Mesenchymal stem cell (in vitro differentiated cells and primary cell): ENCODE results near the gene PIEZO1.
A peak's percentile ranks its signal among the peaks of the same experiment; 100 is the strongest.

Experiments used
- DNase-seq: peaks from one replicate; pipeline ENCODE4 v3.0.0-alpha.2; 2013
- H2AFZ ChIP-seq: one replicate; pipeline ENCODE4 v1.6.1; 2013; ENCODE audit warnings: low read depth, mild to moderate bottlenecking, control low read depth, inconsistent platforms, low read length, moderate library complexity
- H2AK5ac ChIP-seq: 2 replicates; pipeline ENCODE4 v1.6.1; 2013; ENCODE audit warnings: low read length, moderate library complexity, mild to moderate bottlenecking, inconsistent platforms; ENCODE audit not compliant: severe bottlenecking
- H2BK120ac ChIP-seq: one replicate; pipeline ENCODE4 v1.6.1; 2013; ENCODE audit warnings: low read depth, mild to moderate bottlenecking, inconsistent platforms, low read length, moderate library complexity
- H2BK12ac ChIP-seq, 2 experiments: one replicate each; pipeline ENCODE4 v1.6.1; 2013; ENCODE audit warnings: inconsistent platforms in 2 of 2, low read length in 2 of 2, mild to moderate bottlenecking in 2 of 2, moderate library complexity in 2 of 2, control low read depth in 1 of 2
- H2BK15ac ChIP-seq: one replicate; pipeline ENCODE4 v1.6.1; 2013; ENCODE audit warnings: mild to moderate bottlenecking, low read depth, inconsistent platforms; ENCODE audit not compliant: poor library complexity, severe bottlenecking
- H2BK5ac ChIP-seq: 2 replicates; pipeline ENCODE4 v1.6.1; 2013; ENCODE audit warnings: low read depth, mild to moderate bottlenecking, low read length, control low read depth, inconsistent platforms; ENCODE audit not compliant: poor library complexity, severe bottlenecking
- H3K14ac ChIP-seq, 2 experiments: one replicate each; pipeline ENCODE4 v1.6.1; 2013; ENCODE audit warnings: inconsistent platforms in 2 of 2, low read length in 2 of 2, control low read depth in 1 of 2, mild to moderate bottlenecking in 1 of 2, moderate library complexity in 1 of 2
- H3K18ac ChIP-seq, 2 experiments: one replicate each; pipeline ENCODE4 v1.6.1; 2013; ENCODE audit warnings: inconsistent platforms in 2 of 2, low read length in 2 of 2, control low read depth in 1 of 2, low read depth in 1 of 2, mild to moderate bottlenecking in 1 of 2
- H3K23ac ChIP-seq, 2 experiments: one replicate each; pipeline ENCODE4 v1.6.1; 2013; ENCODE audit warnings: inconsistent platforms in 2 of 2, low read length in 2 of 2, mild to moderate bottlenecking in 2 of 2, moderate library complexity in 2 of 2, control low read depth in 1 of 2
- H3K27ac ChIP-seq: 2 replicates; pipeline ENCODE4 v1.5.1; 2013; ENCODE audit warnings: mild to moderate bottlenecking, moderate library complexity, low read length, control low read depth, inconsistent platforms; ENCODE audit not compliant: poor library complexity, severe bottlenecking
- H3K27me3 ChIP-seq, 2 experiments: 2 replicates each; pipeline versions ENCODE4 v1.6.1 to v1.7.0; 2013; ENCODE audit warnings: low read length in 2 of 2, mild to moderate bottlenecking in 2 of 2, moderate library complexity in 2 of 2, control low read depth in 1 of 2, inconsistent platforms in 1 of 2; ENCODE audit not compliant: control insufficient read depth in 1 of 2, insufficient read depth in 1 of 2
- H3K36me3 ChIP-seq, 2 experiments: 2 replicates each; pipeline versions ENCODE4 v1.6.1 to v1.7.0; 2013; ENCODE audit warnings: low read length in 2 of 2, control low read depth in 1 of 2, inconsistent platforms in 1 of 2, low read depth in 1 of 2, mild to moderate bottlenecking in 1 of 2; ENCODE audit not compliant: insufficient read depth in 2 of 2, control insufficient read depth in 1 of 2
- H3K4ac ChIP-seq, 2 experiments: one replicate each; pipeline ENCODE4 v1.6.1; 2013; ENCODE audit warnings: inconsistent platforms in 2 of 2, low read length in 2 of 2, mild to moderate bottlenecking in 2 of 2, moderate library complexity in 2 of 2, control low read depth in 1 of 2, low read depth in 1 of 2
- H3K4me1 ChIP-seq: 2 replicates; pipeline ENCODE4 v1.6.1; 2013; ENCODE audit warnings: low read depth, low read length, control low read depth; ENCODE audit not compliant: control insufficient read depth, insufficient read depth
- H3K4me2 ChIP-seq: 2 replicates; pipeline ENCODE4 v1.6.1; 2013; ENCODE audit warnings: low read length, mild to moderate bottlenecking, inconsistent platforms; ENCODE audit not compliant: poor library complexity, severe bottlenecking
- H3K4me3 ChIP-seq, 2 experiments: 2 replicates each; pipeline versions ENCODE4 v1.5.1 to v1.7.0; 2013; ENCODE audit warnings: low read length in 2 of 2, mild to moderate bottlenecking in 2 of 2, control low read depth in 1 of 2, low read depth in 1 of 2; ENCODE audit not compliant: insufficient read depth in 1 of 2
- H3K79me1 ChIP-seq: replicated peaks from 2 replicates; pipeline ENCODE4 v1.6.1; 2013; ENCODE audit warnings: mild to moderate bottlenecking, control low read depth, low read length, inconsistent platforms; ENCODE audit not compliant: poor library complexity, severe bottlenecking
- H3K9ac ChIP-seq: 2 replicates; pipeline ENCODE4 v1.7.0; 2013; ENCODE audit warnings: mild to moderate bottlenecking, low read length, moderate library complexity
- H3K9me3 ChIP-seq: 2 replicates; pipeline ENCODE4 v1.7.0; 2013; ENCODE audit warnings: mild to moderate bottlenecking, low read length; ENCODE audit not compliant: control insufficient read depth
- H4K8ac ChIP-seq: one replicate; pipeline ENCODE4 v1.6.1; 2013; ENCODE audit warnings: inconsistent platforms, mild to moderate bottlenecking, low read length, moderate library complexity
- H4K91ac ChIP-seq: one replicate; pipeline ENCODE4 v1.6.1; 2013; ENCODE audit warnings: mild to moderate bottlenecking, low read length, inconsistent platforms
- WGBS: methylation state at CpG from one replicate; pipeline ENCODE4 v1.1.7; 2013; ENCODE audit warnings: mixed read lengths; 5-methylcytosine and 5-hydroxymethylcytosine counted together

The PIEZO1 gene

GRCh38 chr16:88767546-88768070 is 17.4 kb downstream of the PIEZO1 start:
- Histone ChIP-seq H2BK120ac (peak overlapping the region; percentile 22), H2AFZ (no peak overlapping the region), H3K27ac (no peak overlapping the region), H2AK5ac (no peak overlapping the region), H3K23ac (no peak overlapping the region), H2BK12ac (peak overlapping the region; percentile 11 to 69), H3K9me3 (no peaks in the 10 kb centered on the region), H2BK15ac (peak overlapping the region; percentile 90), H2BK5ac (no peak overlapping the region), H3K18ac (peak overlapping the region; percentile 73 to 86), H3K14ac (peak overlapping the region in 1 of 2 experiments; percentile 4), H3K4ac (peak overlapping the region; percentile 61 to 71), H3K36me3 (peaks cover 11 to 26% of the 10 kb centered on the region in 2 experiments), H3K4me2 (peak overlapping the region; percentile 61), H4K91ac (peak overlapping the region; percentile 94), H3K27me3 (no peaks in the 10 kb centered on the region), H4K8ac (peak overlapping the region; percentile 79), H3K4me3 (peak overlapping the region in 1 of 2 experiments; percentile 46), H3K9ac (peak overlapping the region; percentile 67), H3K79me1 (peaks cover 24% of the 10 kb centered on the region), H3K4me1 (peaks cover 83% of the 10 kb centered on the region)
- no peak for DNase-seq
- WGBS: 83% methylated on average over 12 of the region's 12 CpGs

DNA sequence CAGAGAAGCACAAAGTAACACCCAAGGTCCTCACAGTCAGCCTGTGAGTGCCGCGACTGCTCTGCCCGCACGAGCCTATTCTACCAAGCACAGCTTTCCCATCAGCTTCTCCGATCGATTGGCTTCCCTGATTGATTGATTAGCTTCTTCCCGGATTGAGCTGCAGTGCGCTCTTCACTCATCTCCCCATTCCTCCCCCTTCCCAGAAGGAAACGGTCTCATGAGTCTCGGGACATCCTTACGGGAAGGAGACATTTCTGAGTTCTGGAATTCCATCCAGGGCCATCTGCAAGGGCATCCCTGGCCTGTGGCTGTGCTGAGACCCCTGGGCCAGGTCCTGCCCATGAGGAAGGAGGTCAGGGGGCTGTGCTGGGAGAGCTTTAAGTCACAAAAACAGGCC is 18.0 kb downstream of the PIEZO1 start:
- Histone ChIP-seq H2AFZ (no peak overlapping the region), H3K9me3 (no peaks in the 10 kb centered on the region), H3K14ac (no peak overlapping the region), H4K91ac (no peak overlapping the region), H3K9ac (no peak overlapping the region), H2BK5ac (no peak overlapping the region), H2AK5ac (peak overlapping the region; percentile 26), H3K36me3 (peaks cover 11 to 32% of the 10 kb centered on the region in 2 experiments), H3K4ac (no peak overlapping the region), H4K8ac (no peak overlapping the region), H2BK12ac (peak overlapping the region in 1 of 2 experiments; percentile 11), H3K4me1 (peaks cover 83% of the 10 kb centered on the region), H3K18ac (peak overlapping the region; percentile 28 to 73), H2BK15ac (no peak overlapping the region), H3K27me3 (no peaks in the 10 kb centered on the region), H3K79me1 (peaks cover 27% of the 10 kb centered on the region), H3K4me2 (no peak overlapping the region), H2BK120ac (peak overlapping the region; percentile 22), H3K23ac (no peak overlapping the region), H3K4me3 (no peak overlapping the region), H3K27ac (no peak overlapping the region)
- 85% methylated on average over 11 of the region's 11 CpGs for WGBS
- no peak for DNase-seq

- H4K91ac ChIP-seq: peak overlapping the region; percentile 71
- WGBS: 89% methylated on average over 6 of the region's 9 CpGs
- no peak overlapping the region for H3K18ac ChIP-seq
- no peak overlapping the region for H3K14ac ChIP-seq
- H3K4me3 ChIP-seq: no peak overlapping the region
- H3K27me3 ChIP-seq: no peaks in the 10 kb centered on the region
- no peak overlapping the region for H2BK15ac ChIP-seq
- H3K9ac ChIP-seq: no peak overlapping the region
- no peaks in the 10 kb centered on the region for H3K9me3 ChIP-seq
- H3K4me2 ChIP-seq: no peak overlapping the region
- H3K4ac ChIP-seq: peak overlapping the region in 1 of 2 experiments; percentile 4
- H3K79me1 ChIP-seq: peaks cover 42% of the 10 kb centered on the region
- H2AFZ ChIP-seq: no peak overlapping the region
- H3K4me1 ChIP-seq: peaks cover 85% of the 10 kb centered on the region
- no peak overlapping the region for H2BK120ac ChIP-seq
- no peak overlapping the region for H3K27ac ChIP-seq
- no peak overlapping the region for H4K8ac ChIP-seq
- DNase-seq: peak; percentile 55
- H2AK5ac ChIP-seq: peak overlapping the region; percentile 23
- peak overlapping the region in 1 of 2 experiments; percentile 21 for H2BK12ac ChIP-seq
- H3K36me3 ChIP-seq: peaks cover 11 to 43% of the 10 kb centered on the region in 2 experiments
- no peak overlapping the region for H2BK5ac ChIP-seq
- no peak overlapping the region for H3K23ac ChIP-seq
These were observed 20.1 kb downstream of the PIEZO1 start for GRCh38 chr16:88764913-88765349.

DNA sequence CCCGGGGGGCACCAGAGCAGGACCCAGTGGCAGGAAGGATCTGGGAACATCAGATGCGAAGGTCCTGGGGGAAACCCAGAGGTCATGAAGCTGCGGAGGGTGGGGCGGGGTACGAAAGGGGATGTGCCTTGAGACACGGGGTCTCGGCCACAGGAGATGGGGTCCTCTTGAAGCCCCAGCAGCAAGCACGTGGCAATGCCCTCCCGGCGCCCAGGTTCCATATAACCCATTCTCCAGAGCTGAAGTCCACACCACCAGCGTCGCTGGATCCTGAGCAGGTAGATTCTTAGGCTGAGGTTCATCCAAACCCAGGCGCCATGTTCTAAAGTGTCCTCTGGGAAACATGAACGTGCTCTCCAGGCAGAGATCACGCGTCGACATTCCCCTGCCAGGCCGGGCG is 20.9 kb downstream of the PIEZO1 start:
- Histone ChIP-seq H3K9me3 (no peaks in the 10 kb centered on the region), H2AK5ac (no peak overlapping the region), H3K27ac (no peak overlapping the region), H2BK120ac (no peak overlapping the region), H2AFZ (no peak overlapping the region), H3K9ac (no peak overlapping the region), H4K91ac (no peak overlapping the region), H3K27me3 (no peaks in the 10 kb centered on the region), H3K23ac (no peak overlapping the region), H3K4me2 (no peak overlapping the region), H3K79me1 (peaks cover 39% of the 10 kb centered on the region), H3K4ac (no peak overlapping the region), H3K4me3 (no peak overlapping the region), H2BK15ac (peak overlapping the region; percentile 6), H4K8ac (no peak overlapping the region), H3K4me1 (peaks cover 85% of the 10 kb centered on the region), H2BK12ac (no peak overlapping the region), H3K36me3 (peaks cover 11 to 40% of the 10 kb centered on the region in 2 experiments), H2BK5ac (no peak overlapping the region), H3K18ac (no peak overlapping the region), H3K14ac (no peak overlapping the region)
- WGBS: 94% methylated on average over 19 of the region's 19 CpGs
- no peak for DNase-seq
